NK-92 (cell line): ENCODE data around the gene HES3.

Experiments
- DNase-seq: peaks from one replicate; lab custom pipeline; 2025; ENCODE audit not compliant: unreplicated experiment; lab: John Stamatoyannopoulos, UW

The HES3 gene

DNA sequence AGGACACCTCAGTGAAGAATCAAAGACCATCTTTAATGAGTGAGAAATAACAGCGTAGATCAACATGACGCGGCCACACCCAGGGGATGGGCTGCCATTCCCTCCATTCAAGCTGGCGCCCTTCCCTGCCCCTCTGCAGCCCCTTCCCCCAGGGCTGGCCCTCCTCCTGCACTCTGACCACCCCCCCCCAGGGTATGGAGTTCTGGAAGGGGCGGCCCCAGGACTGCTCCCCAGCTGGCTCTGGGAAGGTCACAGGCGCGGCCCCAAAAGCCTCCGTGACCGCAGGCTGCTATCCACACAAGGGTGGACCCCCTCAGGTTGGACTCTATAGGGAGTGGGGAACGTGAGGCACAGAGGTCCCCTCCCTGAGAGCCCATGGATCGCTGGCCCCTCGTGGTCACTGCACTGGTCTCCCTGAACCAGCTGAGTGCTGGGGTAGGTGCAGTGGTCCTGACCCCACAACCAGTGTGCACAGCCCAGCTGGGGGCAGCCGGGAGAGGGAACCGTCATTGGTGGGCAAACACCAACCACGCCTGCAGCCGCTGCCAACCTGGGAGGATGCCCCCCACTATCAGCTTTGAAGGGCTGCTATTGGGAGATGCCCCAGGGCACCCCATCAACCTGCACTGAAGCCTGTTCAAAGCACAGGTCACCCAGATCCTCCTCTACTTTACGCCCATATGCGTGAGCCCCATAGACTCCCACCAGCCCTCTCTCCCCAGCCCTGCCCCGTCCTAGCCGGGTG, 33.0 kb downstream of the HES3 start:
- no peak for DNase-seq

DNA sequence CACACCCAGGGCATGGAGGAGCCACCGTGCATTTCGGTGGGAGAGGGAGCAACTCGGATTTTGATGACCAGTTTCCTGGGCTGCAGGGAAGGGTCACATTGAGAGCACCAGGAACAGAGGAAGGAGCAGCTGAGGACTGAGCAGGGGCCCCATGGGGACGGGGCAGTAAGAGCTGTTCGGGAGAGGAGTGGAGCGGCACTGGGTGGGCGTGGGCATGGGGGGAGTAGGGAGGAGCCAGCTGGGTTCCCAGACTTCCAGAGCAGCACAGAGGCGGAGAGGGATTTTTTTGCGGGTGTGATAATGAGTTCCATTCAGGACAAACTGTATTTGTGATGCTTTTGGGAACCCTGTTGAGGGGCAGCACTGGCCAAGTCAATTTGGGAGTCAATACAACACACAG, 34.3 kb downstream of the HES3 start:
- DNase-seq: no peak

DNA sequence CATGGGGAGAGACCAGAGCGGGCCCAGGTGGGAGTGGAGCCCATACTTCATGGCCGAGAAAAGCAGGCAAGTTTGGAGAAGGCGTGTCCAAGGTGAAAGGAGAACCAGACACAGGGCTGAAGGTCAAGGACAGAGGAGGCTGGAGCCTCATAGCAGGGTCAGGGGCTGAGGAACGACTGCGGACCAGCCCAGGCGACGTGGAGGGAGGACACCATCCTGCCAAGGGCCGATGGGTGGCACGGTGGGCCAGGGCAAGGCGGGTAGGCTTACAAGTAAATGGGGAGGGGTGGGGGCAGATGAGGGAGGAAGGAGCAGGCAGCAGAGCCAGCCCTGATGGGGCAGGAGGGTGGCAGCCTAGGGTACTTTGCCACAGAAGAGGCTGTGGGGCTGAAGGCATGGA, 35.1 kb downstream of the HES3 start:
- no peak for DNase-seq

DNA sequence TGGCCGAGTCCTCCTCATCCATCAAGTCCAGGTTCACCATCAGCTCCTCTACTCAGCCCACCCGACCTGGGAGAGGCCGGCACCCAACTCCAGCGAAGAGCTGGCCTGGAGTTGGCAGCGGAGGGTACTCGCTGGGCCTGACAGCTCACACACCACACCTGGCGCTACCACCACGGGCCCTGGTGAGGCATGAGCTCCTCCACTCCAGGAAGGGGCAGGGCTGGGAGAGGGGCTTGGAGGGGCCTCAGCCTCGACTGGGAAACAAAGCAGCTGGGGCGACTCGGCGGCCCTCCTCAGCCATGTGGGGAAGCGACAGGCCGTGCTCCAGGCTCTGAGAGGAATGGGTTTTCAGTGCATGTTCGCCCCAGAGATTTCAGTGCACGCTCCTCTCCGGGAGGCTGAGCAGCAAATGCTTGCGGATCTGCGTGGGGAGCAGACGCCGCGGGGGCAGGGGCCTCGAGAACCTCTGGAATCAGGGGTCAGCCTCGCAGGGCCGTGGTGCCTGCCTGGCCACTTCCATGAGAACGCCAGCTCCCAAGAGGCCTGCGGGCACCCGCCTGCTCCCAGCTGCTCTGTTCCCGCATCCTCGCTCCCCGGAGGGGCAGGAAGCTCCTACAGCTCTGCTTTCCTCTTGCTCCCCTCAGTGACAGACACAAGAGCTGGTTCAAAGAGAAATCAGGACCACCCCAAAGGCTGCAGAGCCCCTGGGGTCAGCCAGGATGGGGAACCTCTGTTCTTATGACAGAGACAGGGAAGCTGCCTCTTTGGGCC, 35.8 kb downstream of the HES3 start:
- no peak for DNase-seq

DNA sequence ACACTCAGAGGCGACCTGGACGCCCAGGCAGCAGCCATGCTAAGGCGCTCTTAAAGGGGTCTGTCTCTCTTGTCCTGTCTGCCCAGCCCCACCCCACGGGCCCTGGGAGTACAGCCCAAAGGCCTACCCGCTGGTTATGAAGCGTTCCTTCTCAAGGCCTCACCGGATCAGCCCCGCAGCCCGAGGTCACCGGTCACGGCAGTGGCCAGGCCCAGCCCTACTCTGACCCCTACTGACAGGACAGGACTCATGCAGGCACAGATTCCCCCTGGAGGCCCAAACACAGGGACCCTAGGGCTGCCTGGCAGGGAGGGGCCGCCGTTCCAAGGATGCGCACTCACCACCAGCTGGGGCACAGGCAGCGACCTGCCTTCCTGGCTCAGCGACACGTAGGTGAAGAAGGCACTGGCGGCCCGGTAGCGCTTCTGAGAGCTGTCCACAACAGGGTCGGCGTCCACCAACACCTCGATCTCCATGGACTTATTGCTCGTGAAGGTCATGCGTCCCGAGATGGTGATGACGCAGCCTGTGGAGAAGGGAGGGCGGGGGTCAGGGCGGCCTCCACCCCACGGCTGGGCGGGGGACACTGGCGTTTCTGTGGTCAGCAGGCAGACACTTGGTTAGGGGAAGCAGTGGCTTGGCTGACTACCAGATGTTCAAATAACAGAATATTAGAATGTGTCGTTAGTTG, 36.9 kb downstream of the HES3 start:
- no peak for DNase-seq

DNA sequence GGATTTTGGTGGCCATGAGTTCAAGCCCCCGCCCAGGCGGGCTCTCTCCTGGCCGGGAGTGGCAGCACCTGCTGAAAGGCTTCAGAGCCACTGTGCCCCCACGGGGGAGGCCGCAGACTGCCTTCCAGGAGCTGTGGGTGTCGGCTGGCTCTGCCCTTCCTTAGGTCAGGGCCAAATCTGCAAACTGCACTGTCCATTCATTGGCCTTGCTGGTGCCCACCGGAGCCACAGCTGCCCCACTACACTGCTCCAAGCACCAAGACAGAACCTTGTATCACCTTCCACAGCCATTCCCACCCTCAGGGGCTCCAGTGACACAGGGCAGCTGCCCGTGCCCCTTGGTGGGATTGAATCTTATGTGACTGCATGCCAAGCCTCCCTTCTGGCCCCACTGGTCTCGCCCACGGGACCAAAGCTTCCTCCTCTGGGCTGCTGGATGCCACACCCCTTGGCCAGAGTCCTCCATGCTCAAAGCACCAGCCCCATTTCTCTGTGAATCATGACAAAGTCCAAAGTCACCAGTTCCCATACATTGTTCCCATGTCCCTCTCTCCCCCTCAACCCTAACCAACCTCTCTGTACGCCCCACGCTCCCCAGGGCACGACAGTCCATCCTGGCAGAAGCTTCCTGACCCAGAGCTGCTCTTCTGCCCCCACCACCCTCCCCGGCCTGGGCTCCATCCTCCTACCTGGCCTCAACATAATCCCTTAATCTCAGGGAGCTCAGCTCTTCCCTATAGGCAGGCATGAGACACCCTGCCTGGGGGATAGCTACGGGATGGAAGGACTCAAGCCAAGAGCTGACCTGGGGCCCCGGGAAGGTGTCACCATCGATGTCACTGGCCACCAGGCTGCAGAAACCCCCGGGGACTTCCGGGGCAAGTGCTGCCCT, 37.8 kb downstream of the HES3 start:
- DNase-seq: no peak

DNA sequence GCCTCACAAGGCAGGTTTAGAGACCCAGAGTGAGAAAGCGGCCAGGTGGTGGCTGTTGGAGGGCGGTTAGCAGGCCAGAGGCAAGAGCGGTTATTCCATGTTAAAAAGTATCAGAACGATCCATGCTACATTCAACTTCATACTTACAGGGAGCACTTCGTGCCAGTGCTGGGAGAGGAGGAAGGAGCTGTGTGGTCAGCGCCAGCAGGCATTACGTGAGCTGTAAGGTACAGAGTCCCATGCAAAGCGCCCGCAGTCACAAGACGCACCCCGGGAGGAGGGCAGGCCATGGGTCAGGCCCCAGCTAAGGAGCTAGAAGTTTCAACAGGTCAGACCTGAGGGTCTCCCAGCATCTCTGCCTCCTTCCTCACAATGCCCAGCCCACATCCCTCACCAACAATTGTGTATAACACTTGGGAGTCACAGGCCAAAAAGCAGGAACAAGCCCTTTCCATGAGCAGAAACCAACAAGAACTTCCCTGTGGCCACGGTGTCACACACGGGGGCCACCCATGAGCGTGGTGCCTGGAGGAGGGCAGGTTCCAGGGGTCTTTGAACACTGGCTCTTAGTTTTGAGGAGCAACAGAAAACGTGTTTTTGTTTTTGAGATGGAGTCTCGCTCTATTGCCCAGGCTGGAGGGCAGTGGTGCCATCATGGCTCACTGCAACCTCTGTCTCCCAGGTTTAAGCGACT, 38.7 kb downstream of the HES3 start:
- DNase-seq: no peak

DNA sequence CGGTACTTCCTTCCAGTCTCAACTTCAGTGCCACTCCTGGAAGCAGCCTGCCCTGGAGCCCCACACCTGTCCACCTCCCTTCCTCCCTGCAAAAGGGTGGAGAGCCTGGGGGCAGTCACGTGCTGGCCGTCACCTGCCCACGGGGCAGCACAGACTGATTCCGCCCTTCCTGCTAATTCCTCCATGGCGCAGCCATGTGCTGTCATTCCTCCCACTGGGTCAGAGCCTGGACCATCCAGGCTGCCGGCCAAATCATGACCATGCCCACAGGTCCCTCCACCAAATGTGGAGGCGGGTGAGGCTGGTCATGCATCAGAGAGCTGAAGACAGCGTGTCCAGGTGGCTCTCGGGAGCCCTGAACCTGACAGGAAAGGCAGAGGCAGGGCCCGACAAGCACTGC, 41.4 kb downstream of the HES3 start:
- no peak for DNase-seq

DNA sequence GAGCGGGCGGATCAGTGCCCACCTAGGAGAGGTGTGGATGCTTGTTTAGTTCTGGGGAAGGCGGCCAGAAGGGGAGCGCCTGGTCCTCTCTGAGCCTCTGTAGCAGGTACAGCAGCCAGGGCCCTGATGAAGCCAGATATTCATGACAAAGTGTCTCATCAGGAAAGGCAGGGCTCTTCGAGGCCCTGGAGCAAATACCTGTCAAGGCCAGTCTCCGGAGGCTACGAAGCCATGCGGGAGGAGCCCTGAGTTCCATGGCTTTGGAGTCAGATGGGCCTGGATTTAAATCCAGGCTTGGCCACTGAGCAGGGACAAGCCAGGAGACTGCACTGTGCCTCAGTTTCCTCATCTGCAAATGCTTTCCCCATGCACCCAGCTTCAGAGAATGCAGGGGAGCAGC, 42.3 kb downstream of the HES3 start:
- DNase-seq: no peak

DNA sequence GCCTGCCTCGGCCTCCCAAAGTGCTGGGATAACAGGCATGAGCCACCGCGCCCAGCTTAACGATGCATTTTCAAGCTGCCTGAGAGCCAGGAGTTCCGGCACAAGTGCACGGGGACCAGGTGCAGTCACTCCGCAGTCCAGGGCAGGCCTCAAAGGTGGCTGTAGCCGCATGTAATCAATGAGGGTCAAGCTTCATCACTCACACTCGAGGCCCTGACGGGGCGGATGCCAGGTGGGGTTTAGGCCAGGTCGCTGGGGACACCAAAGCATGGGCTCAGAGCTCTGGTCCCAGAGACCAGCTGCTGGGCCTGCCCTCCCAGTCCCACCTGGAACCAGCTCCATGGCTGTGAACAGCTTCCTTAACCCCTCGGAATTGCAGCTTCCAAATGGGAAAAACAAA, 43.0 kb downstream of the HES3 start:
- DNase-seq: no peak

DNA sequence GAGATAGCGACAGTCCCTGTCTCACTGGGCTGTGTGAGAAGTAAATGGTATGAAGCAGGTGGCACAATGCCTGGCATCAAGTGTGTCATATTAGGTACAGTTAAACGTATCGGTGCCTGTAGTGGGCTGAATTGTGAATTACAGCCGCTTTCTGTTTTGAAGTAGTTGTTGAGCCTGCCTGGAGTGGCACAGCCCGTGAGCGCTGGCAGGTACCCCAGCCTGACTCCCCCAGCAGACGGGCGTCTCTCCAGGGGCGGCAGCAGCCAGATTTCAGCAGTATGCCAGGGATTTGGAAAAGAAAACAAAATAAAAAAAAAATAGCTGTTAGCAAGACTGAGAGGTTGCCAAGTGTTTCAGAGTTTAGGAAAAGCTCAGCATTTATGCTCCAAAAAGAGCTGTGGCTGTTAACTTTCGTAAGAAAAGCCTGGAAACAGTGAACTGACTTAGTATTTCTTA, 43.5 kb downstream of the HES3 start:
- DNase-seq: no peak

DNA sequence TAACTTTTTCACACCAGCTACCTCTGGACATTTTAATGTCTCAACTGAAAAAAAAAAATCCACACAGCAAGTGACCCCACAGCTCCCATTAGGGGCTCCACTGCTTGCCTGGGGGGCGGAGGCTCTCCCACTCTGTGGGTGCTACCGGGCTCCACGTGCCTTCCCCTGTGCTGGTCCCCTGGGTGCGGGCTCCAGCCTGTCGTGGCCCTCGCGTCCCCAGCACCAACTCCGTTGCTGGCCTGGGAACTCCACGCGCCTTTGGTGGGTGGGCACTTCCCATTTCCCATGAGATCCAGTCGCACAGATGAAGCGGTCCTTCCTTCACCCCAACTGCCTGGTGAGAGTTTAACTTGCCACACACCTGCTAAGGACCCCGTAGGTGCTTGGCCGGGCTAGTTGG, 44.0 kb downstream of the HES3 start:
- DNase-seq: no peak

DNA sequence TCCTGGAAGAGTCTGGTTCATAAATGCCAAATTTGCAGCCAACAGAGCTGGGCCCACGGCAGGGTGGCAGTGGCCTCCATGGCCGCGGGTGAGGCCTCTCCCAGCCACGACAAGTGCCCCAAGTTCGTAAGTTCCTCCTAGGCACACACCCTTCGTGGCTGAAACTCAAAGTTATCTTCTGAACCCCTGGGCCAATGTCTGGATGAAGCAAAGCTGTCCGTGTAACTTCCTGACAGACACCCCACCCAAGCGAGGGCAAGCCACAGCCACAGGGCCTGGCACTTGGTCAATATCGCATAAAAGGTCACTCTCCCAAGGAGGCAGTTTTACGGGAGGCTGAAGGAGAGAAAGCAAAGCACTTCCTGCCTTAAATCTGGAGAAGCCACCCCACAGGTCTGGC, 44.7 kb downstream of the HES3 start:
- no peak for DNase-seq

DNA sequence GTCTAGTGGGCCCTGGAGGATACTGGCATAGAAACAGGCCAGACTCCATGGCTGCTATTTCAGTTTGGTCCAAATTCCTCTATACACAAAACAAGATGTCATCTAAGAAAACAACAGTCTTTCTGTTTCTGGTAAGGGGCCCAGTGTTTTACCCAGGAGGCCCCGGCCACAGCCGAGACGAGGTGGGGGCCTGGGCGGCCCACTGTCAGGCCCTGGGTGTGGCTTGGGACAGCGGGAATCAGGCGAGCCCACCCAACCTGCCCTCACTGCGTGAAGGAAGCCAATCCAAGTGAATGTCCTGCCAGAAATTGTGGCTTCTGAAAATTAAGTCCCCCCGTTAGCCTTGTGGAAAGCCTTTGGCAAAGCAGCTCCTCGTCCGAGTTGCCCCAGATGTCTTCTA, 48.1 kb downstream of the HES3 start:
- DNase-seq: no peak

DNA sequence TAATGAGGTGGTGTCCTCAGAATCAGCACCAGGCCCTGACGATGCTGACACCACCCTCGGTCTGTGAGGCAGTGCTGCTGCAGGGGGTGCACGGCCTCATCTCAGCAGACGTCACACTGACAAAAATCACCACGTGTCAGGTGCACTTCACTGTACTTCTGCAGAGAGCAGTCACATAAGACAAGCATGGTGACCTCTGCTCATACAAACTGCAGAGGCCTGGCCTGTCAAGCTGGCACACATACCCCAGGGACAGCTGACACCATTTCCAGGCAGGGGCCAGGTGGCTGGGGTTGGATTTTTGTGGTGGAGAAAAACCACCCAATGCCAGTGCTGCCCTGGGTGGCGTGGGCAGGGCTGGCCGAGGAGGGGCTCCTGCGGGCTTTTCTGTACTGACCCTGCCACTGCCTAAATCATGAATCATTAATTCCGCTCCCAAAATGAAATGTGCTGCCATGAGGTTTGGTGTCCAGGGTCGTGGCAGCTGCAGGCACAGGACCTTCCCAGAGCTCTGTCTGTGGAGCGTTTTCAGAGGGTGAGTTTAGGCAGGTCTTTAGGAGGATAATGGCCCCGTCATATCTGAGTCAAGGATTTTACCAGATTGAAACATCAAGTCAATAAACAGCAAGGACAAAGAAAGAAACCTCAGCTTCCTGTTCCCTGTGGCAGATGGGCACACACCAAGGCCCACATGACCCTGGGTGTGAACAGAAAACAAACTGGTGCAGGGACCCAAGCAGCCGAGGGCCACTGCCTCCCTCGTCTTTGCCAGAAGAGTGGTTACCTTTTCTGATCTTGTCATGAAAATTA, 50.3 kb downstream of the HES3 start:
- DNase-seq: no peak

DNA sequence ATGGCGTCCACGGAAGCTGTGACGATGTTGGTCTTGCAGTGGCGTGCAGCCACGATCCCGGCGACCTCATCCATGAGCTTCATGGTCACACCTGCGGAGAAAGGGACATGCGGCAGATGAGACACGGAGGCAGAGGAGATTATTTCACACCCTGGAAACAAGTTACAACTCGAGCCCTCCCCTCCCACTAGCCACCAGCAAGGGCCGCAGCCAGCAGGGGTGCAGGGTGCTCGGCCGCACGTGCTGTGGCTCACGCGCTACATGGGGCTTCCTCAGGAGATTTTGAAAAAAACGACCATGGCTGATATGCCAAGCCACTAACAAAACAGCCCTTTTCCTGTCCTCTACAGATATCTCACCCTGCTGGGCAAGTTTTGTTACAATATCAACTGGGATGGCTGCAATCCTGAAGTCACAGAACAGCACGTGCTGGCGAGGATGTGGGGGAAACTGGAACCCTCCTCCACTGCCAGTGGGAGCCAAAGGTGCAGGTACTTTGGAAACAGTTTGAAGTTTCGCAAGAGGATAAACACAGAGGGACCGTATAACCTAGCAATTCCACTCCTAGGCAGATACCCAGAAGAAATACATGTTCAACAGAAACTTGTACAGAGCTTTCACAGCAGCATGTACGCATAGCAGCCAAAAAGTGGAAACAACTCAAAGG, 51.0 kb downstream of the HES3 start:
- no peak for DNase-seq
